MM.1S (cell line): ENCODE results near the gene KLHL2.

ENCODE experiments used
- DNase-seq: peaks from one replicate; pipeline ENCODE4 v3.0.0-alpha.2; 2015
- H2AFZ ChIP-seq: fragments of 300-600 bp; sonication (generic); 2 replicates; pipeline ENCODE4 v1.6.0; 2016; ENCODE audit warnings: antibody characterized with exemption, low read length
- H3F3A ChIP-seq: fragments of 300-600 bp; sonication (generic); 2 replicates; pipeline ENCODE4 v1.6.1; 2016; ENCODE audit warnings: mild to moderate bottlenecking, antibody characterized with exemption, low read length, moderate library complexity, mixed read lengths; ENCODE audit not compliant: insufficient read depth
- H3K27ac ChIP-seq: fragments of 300-600 bp; sonication (generic); 2 replicates; pipeline ENCODE4 v1.5.1; 2016; ENCODE audit warnings: mild to moderate bottlenecking, low read length
- H3K27me3 ChIP-seq: fragments of 300-600 bp; sonication (generic); replicated peaks from 2 replicates; pipeline ENCODE4 v1.6.0; 2016; ENCODE audit warnings: low read length; ENCODE audit not compliant: insufficient read depth
- H3K36me3 ChIP-seq: fragments of 300-600 bp; sonication (generic); replicated peaks from 2 replicates; pipeline ENCODE4 v1.6.1; 2016; ENCODE audit warnings: mild to moderate bottlenecking, low read length, mixed read lengths; ENCODE audit not compliant: insufficient read depth
- H3K4me1 ChIP-seq: fragments of 300-600 bp; sonication (generic); 2 replicates; pipeline ENCODE4 v1.6.1; 2016; ENCODE audit warnings: low read length, mixed read lengths
- H3K4me2 ChIP-seq: fragments of 300-600 bp; sonication (generic); 2 replicates; pipeline ENCODE4 v1.6.0; 2016; ENCODE audit warnings: low read depth, low read length
- H3K4me3 ChIP-seq: fragments of 300-600 bp; sonication (generic); 2 replicates; pipeline ENCODE4 v1.5.1; 2016; ENCODE audit warnings: low read length, mixed read lengths
- H3K79me2 ChIP-seq: fragments of 300-600 bp; sonication (generic); 2 replicates; pipeline ENCODE4 v1.6.1; 2016; ENCODE audit warnings: mixed run types, low read length, mixed read lengths
- H3K9ac ChIP-seq: fragments of 300-600 bp; sonication (generic); 2 replicates; pipeline ENCODE4 v1.6.1; 2016; ENCODE audit warnings: low read length, mixed read lengths
- H3K9me2 ChIP-seq: fragments of 300-600 bp; sonication (generic); replicated peaks from 2 replicates; pipeline ENCODE4 v1.6.1; 2016; ENCODE audit warnings: mild to moderate bottlenecking, low read length, mixed read lengths; ENCODE audit not compliant: insufficient read depth
- H3K9me3 ChIP-seq: fragments of 300-600 bp; sonication (generic); replicated peaks from 2 replicates; pipeline ENCODE4 v1.6.1; 2016; ENCODE audit warnings: mild to moderate bottlenecking, low read length, mixed read lengths; ENCODE audit not compliant: insufficient read depth
- H4K20me1 ChIP-seq: fragments of 300-600 bp; sonication (generic); 2 replicates; pipeline ENCODE4 v1.6.1; 2016; ENCODE audit warnings: mild to moderate bottlenecking, low read length, moderate library complexity, mixed read lengths; ENCODE audit not compliant: insufficient read depth
- EZH2 ChIP-seq: fragments of 300-600 bp; sonication (generic); optimal IDR thresholded peaks from 2 replicates; pipeline ENCODE3; 2017; ENCODE audit warnings: low read depth, mild to moderate bottlenecking, antibody characterized with exemption, low read length, mixed read lengths
- EZH2phosphoT487 ChIP-seq: fragments of 300-600 bp; sonication (generic); IDR thresholded peaks from 2 replicates; pipeline ENCODE4 v1.6.1; 2018; ENCODE audit warnings: antibody characterized with exemption, low read length
- TF ChIP-seq, protein P1 (sequence below): fragments of 300-600 bp; sonication (generic); IDR thresholded peaks from 2 replicates; pipeline ENCODE4 v1.5.1; 2016; ENCODE audit warnings: antibody characterized with exemption, low read length, mixed read lengths

The KLHL2 gene

DNA sequence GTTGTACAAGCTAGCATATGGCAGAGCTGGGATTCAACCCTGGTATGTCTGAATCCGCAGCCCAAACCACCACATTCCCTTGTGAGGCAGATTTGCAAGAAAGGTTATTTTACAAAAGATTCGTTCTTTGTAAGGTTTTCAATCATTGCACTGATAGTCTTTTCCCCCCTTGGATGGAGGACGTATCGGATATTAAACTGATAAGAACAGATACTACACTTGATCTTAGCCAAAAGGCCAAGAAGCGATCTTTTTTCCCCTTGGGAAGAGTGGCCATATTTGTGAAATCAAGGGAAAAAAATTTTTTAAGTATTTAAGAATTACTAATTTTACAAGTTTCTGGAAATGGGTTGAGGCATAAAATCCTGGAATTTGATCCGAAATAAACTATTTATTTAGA is 85.7 kb downstream of the KLHL2 start:
- Histone ChIP-seq H3K36me3 (no peaks in the 10 kb centered on the region), H3K4me3 (no peak overlapping the region), H3F3A (0 out of 2 replicates have a peak, but pooled peaks cover 4% of the 10 kb centered on the region), H3K9me3 (no peaks in the 10 kb centered on the region), H3K9me2 (no peaks in the 10 kb centered on the region), H4K20me1 (no peaks in the 10 kb centered on the region), H3K27ac (no peak overlapping the region), H2AFZ (no peak overlapping the region), H3K79me2 (no peaks in the 10 kb centered on the region), H3K27me3 (no peaks in the 10 kb centered on the region), H3K4me1 (no peaks in the 10 kb centered on the region), H3K4me2 (no peak overlapping the region), H3K9ac (no peak overlapping the region)
- no peak for TF ChIP-seq EZH2phosphoT487
- no peak for DNase-seq

DNA sequence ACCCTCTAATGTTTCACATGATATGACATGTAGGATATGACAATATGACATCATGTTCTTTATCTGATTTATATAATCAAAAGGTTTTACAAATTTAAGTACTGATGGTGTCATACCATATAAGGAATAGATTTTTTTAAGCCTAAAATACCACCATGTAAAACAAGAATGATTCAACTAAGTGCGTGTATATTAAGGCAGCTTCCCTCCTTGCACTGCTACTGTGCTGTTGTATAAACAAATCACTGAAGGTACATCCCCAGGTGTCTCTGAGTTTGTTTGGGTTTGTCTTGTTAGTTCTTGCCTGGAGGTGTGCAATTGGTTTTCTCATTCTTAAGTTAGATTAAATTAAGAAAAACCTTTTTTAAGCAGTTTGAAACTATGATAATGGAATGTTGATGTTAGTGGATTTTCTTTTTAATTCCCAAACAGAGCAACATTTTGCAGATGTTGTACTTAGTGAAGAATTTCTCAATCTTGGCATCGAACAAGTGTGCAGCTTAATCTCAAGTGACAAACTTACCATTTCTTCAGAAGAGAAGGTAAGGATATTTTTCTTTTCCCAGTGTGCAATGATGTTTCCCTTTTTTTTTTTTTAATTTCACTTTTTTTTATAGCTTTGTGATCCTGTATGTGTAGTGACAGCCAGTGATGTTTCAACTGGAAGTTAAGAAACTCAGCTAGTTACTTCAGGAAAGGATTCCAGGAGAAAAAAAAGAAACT is 86.7 kb downstream of the KLHL2 start:
- Histone ChIP-seq H3K9me3 (no peaks in the 10 kb centered on the region), H2AFZ (no peak overlapping the region), H3K9ac (no peak overlapping the region), H3K36me3 (no peaks in the 10 kb centered on the region), H3K9me2 (no peaks in the 10 kb centered on the region), H3F3A (0 out of 2 replicates have a peak, but pooled peaks cover 4% of the 10 kb centered on the region), H3K4me2 (no peak overlapping the region), H3K4me3 (no peak overlapping the region), H3K79me2 (no peaks in the 10 kb centered on the region), H3K4me1 (no peaks in the 10 kb centered on the region), H3K27ac (no peak overlapping the region), H4K20me1 (no peaks in the 10 kb centered on the region), H3K27me3 (no peaks in the 10 kb centered on the region)
- TF ChIP-seq EZH2phosphoT487 (no peak), EZH2 (no peak)
- TF ChIP-seq, protein P1, sequence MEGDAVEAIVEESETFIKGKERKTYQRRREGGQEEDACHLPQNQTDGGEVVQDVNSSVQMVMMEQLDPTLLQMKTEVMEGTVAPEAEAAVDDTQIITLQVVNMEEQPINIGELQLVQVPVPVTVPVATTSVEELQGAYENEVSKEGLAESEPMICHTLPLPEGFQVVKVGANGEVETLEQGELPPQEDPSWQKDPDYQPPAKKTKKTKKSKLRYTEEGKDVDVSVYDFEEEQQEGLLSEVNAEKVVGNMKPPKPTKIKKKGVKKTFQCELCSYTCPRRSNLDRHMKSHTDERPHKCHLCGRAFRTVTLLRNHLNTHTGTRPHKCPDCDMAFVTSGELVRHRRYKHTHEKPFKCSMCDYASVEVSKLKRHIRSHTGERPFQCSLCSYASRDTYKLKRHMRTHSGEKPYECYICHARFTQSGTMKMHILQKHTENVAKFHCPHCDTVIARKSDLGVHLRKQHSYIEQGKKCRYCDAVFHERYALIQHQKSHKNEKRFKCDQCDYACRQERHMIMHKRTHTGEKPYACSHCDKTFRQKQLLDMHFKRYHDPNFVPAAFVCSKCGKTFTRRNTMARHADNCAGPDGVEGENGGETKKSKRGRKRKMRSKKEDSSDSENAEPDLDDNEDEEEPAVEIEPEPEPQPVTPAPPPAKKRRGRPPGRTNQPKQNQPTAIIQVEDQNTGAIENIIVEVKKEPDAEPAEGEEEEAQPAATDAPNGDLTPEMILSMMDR, result no peak
- no peak for DNase-seq

DNA sequence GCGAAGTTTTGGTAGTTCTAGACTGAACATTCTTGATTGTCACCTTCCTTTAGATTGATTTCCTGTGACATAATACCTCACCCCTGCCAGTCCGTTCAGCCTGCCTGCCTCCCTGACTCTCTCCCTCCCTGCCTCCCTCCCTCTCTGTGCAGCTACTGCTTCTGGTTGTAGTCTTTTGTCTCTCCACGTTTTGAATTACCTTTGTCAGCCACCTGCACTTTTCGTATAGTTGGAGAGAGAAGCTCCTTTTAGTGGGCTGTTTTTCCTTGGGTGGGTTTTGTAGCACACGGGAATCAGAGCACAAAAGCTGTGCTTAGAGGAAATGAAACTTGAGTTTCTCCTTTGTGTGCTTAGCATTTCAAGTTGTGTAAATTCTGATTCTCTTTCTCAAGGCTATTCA is 87.5 kb downstream of the KLHL2 start:
- Histone ChIP-seq H3K9ac (no peak overlapping the region), H3K36me3 (no peaks in the 10 kb centered on the region), H3K4me1 (no peaks in the 10 kb centered on the region), H4K20me1 (no peaks in the 10 kb centered on the region), H3K9me2 (no peaks in the 10 kb centered on the region), H3K27me3 (no peaks in the 10 kb centered on the region), H3K9me3 (no peaks in the 10 kb centered on the region), H3K4me3 (no peak overlapping the region), H3F3A (0 out of 2 replicates have a peak, but pooled peaks cover 4% of the 10 kb centered on the region), H3K27ac (no peak overlapping the region), H3K4me2 (no peak overlapping the region), H3K79me2 (no peaks in the 10 kb centered on the region), H2AFZ (no peak overlapping the region)
- TF ChIP-seq EZH2phosphoT487 (no peak), EZH2 (no peak)
- TF ChIP-seq, protein P1, result no peak
- no peak for DNase-seq

DNA sequence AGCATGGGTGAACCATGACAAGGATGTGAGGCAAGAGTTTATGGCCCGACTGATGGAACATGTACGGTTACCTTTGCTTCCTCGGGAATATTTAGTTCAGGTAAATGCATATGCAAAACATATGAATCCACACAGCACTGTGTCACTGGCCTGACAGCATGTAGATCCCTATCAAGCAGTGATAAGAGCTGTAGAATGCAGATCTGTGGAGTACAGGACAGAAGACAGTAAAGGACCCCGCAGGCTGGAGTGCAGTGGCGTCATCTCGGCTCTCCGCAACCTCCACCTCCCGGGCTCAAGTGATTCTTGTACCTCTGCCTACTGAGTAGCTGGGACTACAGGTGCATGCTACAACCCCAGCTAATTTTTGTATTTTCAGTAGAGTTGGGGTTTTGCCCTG is 90.3 kb downstream of the KLHL2 start:
- no peak for DNase-seq
- Histone ChIP-seq H3K27ac (no peak overlapping the region), H3K4me3 (no peak overlapping the region)

More for the DNA sequence above, 90.3 kb downstream of the KLHL2 start:
- 0 out of 2 replicates have a peak, but pooled peaks cover 4% of the 10 kb centered on the region for H3F3A ChIP-seq
- H3K27me3 ChIP-seq, result no peaks in the 10 kb centered on the region
- H3K9me3 ChIP-seq, result no peaks in the 10 kb centered on the region
- no peak overlapping the region for H2AFZ ChIP-seq
- H3K9me2 ChIP-seq, result no peaks in the 10 kb centered on the region
- 0 out of 2 replicates have a peak, but pooled peaks cover 4% of the 10 kb centered on the region for H3K4me1 ChIP-seq
- TF ChIP-seq EZH2phosphoT487, result no peak
- TF ChIP-seq, protein P1, result no peak
- no peak for TF ChIP-seq EZH2
- no peak overlapping the region for H3K9ac ChIP-seq
- no peaks in the 10 kb centered on the region for H3K79me2 ChIP-seq
- H3K4me2 ChIP-seq, result no peak overlapping the region
- no peaks in the 10 kb centered on the region for H3K36me3 ChIP-seq
- H4K20me1 ChIP-seq, result no peaks in the 10 kb centered on the region; the same call in 1 of the 2 replicates
